G401 (cell line): Measurements from ENCODE around the gene CCDC112. TPM values are rescaled to one million over a fixed set of nuclear protein-coding genes. Genes with fewer than 3 reads are reported as not detected.
"Not testable (repeated sequence)": the region's sequence is repeated elsewhere in the genome, so short reads cannot be mapped to it uniquely, and the experiment has no call there.

Experiments
- DNase-seq: peaks from one replicate; pipeline ENCODE4 v3.0.0-alpha.2; 2015; ENCODE audit warnings: low spot score
- in situ Hi-C: cut with HindIII; loops from 2 replicates; pipeline ENCODE4 v1.10.0; 2016; ENCODE audit warnings: low sequenced_read_pairs, mixed read lengths
- total RNA-seq: library from RNA; depleted of rRNA; stranded (reverse); fragments of >200 nt; shearing (Covaris generic); gene quantifications from 2 replicates; pipeline ENCODE4 v1.2.3, GENCODE V29; 2014; rRNA removed

The CCDC112 gene, protein sequence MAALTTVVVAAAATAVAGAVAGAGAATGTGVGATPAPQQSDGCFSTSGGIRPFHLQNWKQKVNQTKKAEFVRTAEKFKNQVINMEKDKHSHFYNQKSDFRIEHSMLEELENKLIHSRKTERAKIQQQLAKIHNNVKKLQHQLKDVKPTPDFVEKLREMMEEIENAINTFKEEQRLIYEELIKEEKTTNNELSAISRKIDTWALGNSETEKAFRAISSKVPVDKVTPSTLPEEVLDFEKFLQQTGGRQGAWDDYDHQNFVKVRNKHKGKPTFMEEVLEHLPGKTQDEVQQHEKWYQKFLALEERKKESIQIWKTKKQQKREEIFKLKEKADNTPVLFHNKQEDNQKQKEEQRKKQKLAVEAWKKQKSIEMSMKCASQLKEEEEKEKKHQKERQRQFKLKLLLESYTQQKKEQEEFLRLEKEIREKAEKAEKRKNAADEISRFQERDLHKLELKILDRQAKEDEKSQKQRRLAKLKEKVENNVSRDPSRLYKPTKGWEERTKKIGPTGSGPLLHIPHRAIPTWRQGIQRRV
- 8.7 and 9.0 TPM in 2 replicates for total RNA-seq

DNA sequence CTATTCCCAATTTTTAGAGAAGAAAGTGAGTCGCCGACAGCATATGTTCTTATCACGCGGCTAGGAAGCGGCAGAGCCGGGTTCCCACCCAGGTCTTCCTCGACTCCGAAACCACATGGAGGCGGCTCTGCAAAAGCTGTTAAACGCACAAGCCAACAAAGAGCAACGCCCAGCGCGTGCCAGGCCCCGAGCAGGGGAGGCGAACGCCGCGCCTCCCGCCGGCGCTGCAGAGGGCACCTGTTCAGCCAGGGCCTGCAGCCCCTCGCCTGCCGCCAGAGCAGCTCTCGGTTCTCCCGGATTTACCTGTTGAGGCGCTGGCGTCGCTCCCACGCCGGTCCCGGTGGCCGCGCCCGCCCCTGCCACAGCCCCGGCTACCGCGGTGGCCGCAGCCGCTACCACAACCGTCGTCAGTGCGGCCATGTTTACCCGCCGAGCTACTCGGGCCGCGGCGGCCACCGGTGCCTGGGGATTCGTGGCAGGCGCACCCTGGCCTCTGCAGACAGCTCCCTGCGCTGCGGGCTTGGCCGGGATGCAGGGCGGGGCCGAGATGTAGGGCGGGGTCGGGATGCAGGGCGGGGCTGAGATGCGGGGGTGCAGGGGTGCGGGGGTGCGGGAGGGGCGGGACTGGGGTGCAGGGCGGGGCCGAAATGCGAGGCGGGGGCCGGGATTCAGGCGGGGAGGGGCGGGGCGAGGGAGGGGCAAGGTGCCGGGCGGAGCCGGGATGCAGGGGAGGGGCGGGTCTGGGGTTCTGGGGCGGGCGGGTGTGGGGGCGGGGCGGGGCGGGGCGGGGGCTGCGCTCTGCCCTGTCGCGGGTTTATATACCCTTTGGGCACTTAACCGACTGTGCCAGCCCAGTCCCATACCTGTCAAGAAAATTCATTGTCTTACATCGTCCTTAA is at the start of gene CCDC112:
TSS of gene CCDC112 (minus strand) at position 531 of the 899 bp plus-strand sequence. CDS start at position 420, 111 bp downstream.
- DNase-seq: peak; percentile 87
- in situ Hi-C loops: no loop called here

DNA sequence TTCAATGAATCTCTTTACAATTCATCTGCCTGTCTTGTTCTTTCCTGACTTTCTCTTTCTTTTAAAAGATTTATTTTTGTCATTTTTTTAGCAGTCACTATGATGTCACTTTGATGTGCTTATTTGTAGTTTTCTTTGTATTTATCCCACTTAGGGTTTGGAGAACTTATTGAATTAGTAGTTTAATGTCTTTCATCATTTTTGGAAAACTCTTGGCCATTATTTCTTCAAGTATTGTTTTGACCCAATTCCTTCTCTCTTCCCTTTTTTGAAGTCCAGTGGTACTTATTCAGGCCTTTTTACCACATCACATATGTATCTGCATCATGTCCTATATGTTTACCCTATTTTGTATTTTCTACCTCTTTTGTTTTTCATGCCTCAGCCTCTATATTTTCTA is 48.9 kb upstream of the CCDC112 start:
- DNase-seq: no peak

GRCh38 chr5:115343855-115344254 is 47.4 kb upstream of the CCDC112 start:
- in situ Hi-C loops: no loop called here
- no peak for DNase-seq

More for the DNA sequence above, 48.9 kb upstream of the CCDC112 start:
- in situ Hi-C loops: no loop called here

DNA sequence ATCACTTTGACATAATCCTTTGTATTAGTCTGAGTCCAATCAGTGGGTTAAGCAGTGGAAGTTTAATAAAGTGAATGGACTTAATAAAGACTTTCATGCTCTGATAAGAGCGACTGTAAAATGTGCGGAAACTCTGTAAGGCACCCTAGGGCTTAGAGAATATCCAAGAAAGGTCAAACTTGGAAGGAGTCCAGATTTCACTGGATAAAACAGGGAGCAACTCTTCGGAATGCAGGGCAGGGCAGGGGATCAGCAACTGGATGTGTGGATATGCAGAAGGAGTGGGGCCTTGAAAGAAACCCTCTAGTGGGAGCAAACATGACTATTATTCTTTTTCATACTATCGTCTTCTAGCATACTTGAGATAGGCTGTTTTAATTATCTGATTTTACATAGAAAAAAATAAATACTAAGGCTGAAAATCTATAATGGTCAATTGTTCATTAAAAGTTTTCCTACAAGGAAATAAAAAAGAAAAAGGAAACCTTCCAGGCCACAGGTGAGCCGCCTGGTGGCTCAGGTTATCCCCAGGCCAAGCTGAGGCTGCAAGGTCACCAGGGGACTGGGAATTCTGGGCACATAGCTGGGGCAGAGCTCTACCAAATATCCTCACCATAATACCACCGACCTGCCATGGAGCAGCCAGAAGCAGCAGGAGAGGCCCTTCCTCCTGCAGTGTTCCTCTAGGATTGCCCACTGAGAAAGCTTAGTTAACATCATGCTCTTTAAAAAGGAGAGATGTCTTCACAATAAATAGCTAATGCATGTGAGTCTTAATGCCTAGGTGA is 46.3 kb upstream of the CCDC112 start:
- in situ Hi-C loops: no loop called here
- no peak for DNase-seq

- DNase-seq: no peak
- in situ Hi-C loops: no loop called here
Measured at GRCh38 chr5:115341745-115342144, 45.3 kb upstream of the CCDC112 start.

- no peak for DNase-seq
- in situ Hi-C loops: no loop called here
Measured at GRCh38 chr5:115338851-115339250, 42.4 kb upstream of the CCDC112 start.

GRCh38 chr5:115337882-115338281 is 41.4 kb upstream of the CCDC112 start:
- in situ Hi-C loops: no loop called here

DNA sequence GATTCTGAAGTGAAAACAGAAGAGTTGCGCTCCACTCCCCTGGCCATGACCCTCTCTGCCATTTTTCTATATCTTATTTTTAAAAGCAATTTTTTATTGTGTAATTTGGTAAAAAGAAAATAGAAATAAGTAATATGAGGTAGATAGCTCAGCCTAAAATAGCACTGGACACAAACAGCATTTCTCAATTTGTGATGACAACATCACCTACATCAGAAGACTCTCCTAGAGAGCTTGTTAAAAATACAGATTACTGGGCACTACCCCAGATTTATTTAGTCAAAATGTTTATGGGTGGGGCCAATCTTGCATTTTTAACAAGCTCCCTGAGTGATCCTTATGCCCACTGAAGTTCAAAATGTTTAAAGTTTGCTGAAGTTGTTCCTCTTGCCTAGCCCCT is 40.5 kb upstream of the CCDC112 start:
- in situ Hi-C loops: no loop called here
- no peak for DNase-seq

More at GRCh38 chr5:115337882-115338281, 41.4 kb upstream of the CCDC112 start:
- no peak for DNase-seq

- in situ Hi-C loops: no loop called here
- no peak for DNase-seq
Measured at GRCh38 chr5:115336201-115336720, 39.8 kb upstream of the CCDC112 start.

GRCh38 chr5:115335301-115335700 is 38.8 kb upstream of the CCDC112 start:
- DNase-seq: no peak
- in situ Hi-C loops: no loop called here

DNA sequence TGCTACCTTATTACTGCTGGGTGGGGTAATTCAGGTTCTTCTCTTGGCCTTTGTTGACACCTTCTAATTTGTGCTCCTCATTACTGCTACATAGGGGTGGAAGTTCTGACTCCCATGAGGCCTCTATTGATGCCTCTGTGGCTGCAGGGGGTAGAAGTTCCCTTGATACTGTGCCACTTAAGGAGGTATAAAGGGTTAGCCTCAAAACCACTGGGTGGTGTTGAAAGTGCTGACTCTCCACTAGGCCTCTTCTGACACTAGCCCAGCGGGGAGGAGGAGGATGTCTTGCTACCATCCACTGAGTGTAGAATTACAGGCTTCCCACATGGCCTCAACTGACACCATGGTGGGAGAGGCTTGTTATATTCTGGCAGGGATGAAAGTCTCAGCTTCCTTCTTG is 36.7 kb upstream of the CCDC112 start:
- in situ Hi-C loops: no loop called here
- DNase-seq: no peak

DNA sequence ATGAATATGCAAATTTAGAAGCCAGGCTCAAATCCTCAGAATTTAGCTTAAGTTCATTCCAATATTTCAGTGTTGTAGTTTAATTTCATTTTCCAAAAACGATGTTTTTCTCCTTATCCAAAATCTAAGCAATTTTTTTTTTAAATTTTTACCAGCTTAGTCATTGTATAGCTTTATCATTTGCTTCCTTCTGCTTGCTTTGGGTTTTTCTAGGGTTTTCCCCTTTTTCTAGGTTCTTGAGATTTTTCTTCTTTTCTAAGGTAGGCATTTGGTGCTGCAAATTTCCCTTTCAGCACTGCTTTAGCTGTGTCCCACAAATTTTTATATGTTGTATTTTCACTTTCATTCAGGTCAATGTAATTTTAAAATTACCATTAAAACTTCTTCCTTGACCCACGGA is 34.4 kb upstream of the CCDC112 start:
- in situ Hi-C loops: no loop called here
- no peak for DNase-seq

- no peak for DNase-seq
- in situ Hi-C loops: no loop called here
Measured at GRCh38 chr5:115329475-115329874, 33.0 kb upstream of the CCDC112 start.

GRCh38 chr5:115328617-115329274 is 32.3 kb upstream of the CCDC112 start:
- DNase-seq, in situ Hi-C loops: not testable (repeated sequence)

DNA sequence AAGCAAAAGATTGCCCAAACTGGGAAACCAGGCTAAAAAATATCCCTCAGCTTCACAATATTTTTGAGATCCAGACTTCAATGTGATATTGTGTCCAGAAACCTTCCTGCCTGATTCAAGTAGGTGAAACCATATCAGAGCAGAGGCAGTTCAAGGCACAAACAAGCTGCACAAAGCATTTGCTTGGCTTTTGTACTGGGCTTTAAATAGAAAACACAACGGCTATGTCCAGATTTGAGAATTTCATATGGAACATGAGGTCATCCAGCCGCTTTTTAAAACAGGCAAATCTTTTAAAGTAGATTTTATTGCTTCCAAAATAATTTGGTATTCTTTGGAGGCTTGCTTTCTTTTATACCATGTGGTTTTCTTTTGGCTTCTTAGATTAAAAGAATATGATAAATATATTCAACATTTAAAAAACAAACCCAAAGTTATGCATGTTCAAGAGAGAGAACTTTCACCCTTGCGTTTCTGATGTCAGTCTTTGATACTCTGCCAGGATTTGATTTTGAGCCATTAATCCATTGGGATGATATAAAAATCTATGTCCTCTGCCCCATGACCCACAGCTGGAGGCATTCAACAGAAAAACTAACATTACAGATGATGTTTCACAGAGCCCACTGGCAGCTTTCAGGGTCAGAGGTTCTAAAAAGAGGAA is 29.0 kb upstream of the CCDC112 start:
- in situ Hi-C loops: no loop called here

DNA sequence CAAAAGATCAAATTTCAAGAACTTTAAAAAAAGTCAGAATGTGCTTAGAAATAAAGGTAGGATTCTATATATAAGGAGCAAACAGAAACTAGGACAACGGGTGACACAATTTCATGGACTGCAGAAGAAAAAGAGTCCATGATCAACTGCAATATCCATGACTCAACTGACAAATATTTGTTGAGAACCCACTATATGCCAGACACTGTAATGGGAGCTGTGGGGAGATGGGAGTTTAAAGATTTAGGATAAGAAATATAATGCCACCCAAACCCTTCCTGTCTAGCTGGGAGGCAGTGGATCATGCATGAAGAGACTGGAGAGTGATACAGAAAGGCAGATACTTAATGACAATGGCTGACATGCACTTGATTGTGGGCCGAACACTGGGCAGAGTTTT is 27.6 kb upstream of the CCDC112 start:
- in situ Hi-C loops: no loop called here
- DNase-seq: no peak

More for the DNA sequence above, 29.0 kb upstream of the CCDC112 start:
- DNase-seq: no peak

GRCh38 chr5:115322729-115323128 is 26.3 kb upstream of the CCDC112 start:
- in situ Hi-C loops: no loop called here
- DNase-seq: no peak

GRCh38 chr5:115321309-115321708 is 24.9 kb upstream of the CCDC112 start:
- in situ Hi-C loops: no loop called here
- no peak for DNase-seq
